Right lobe of liver (tissue), 6 donors: Measurements from ENCODE around the gene AKR1C1. TPM values are rescaled to one million over a fixed set of nuclear protein-coding genes. Genes with fewer than 3 reads are reported as not detected.
A peak's percentile ranks its signal among the peaks of the same experiment; 100 is the strongest.

Source experiments
- ATAC-seq, 4 donors: fragments of 200-7000 bp; cut with Tn5 transposase; one replicate each; pipeline ENCODE4 v1.9.1; 2020; ENCODE audit warnings: mild to moderate bottlenecking in 4 of 4, moderate library complexity in 4 of 4
- DNase-seq, 3 donors: peaks; one replicate each; pipeline ENCODE4 v3.0.0-alpha.2; 2020
- H3K27ac ChIP-seq, 3 donors: fragments of 200-600 bp; one replicate each; pipeline ENCODE4 v1.8.0; 2022
- H3K27me3 ChIP-seq, 2 donors: fragments of 200-600 bp; one replicate each; pipeline ENCODE4 v1.8.0; 2022
- H3K36me3 ChIP-seq, 4 donors: fragments of 200-600 bp; sonication (generic) in 1 of 4; one replicate each; pipeline versions ENCODE4 v1.5.1 to v1.8.0; 2017 to 2022; ENCODE audit warnings: control low read depth in 1 of 4
- H3K4me1 ChIP-seq, 4 donors: fragments of 200-600 bp; sonication (generic) in 1 of 4; one replicate each; pipeline versions ENCODE4 v1.5.1 to v1.8.0; 2017 to 2022; ENCODE audit warnings: control low read depth in 1 of 4
- H3K4me3 ChIP-seq, 3 donors: fragments of 200-600 bp; one replicate each; pipeline ENCODE4 v1.8.0; 2022
- H3K9me3 ChIP-seq, 4 donors: fragments of 200-600 bp; sonication (generic) in 1 of 4; one replicate each; pipeline versions ENCODE4 v1.5.1 to v1.8.0; 2017 to 2022; ENCODE audit warnings: control low read depth in 1 of 4
- CTCF ChIP-seq, 4 donors: fragments of 200-600 bp in 3 of 4; fragments of 450-650 bp in 1 of 4; IDR thresholded peaks; one replicate each; pipeline versions ENCODE4 v1.5.1 to v1.8.0; 2016 to 2022; ENCODE audit warnings: antibody characterized with exemption in 4 of 4, mild to moderate bottlenecking in 2 of 4
- POLR2A ChIP-seq: fragments of 450-650 bp; IDR thresholded peaks from one replicate; pipeline ENCODE4 v1.6.1; 2017; ENCODE audit warnings: antibody characterized with exemption, mild to moderate bottlenecking
- WGBS: methylation state at CpG from one replicate; pipeline ENCODE4 v1.1.6; 2018; ENCODE audit warnings: low coverage, low lambda C conversion rate; ENCODE audit not compliant: insufficient coverage; ENCODE audit errors: missing lambda C conversion rate; 5-methylcytosine and 5-hydroxymethylcytosine counted together
- intact Hi-C, 2 donors: fragments of 100-400 bp; cut with DNase I; formaldehyde crosslinking; loops; one replicate each; pipeline versions ENCODE4 v1.11.2 to v1.14.1; 2022
- total RNA-seq, 6 experiments: library from RNA; depleted of rRNA in 2 of 6; stranded (reverse); fragments of >200 nt in 2 of 6; fragmentation: NEBNext Ultra II Directional in 3 of 6; extraction: Animal tissue kit (Norgen Biotek cat#: 25700) in 3 of 6; gene quantifications; one replicate each; pipeline versions ENCODE4 v1.1.0 to v1.2.4, GENCODE V29; 2016 to 2023
- donor health status: DM: no; HTN: yes; CAD: no.
- donor health status: DM: no; HTN: no; CAD: no.
- donor health status: DM: no; HTN: no; CAD: no.
- donor health status: DM: no; HTN: yes; CAD: no.
- donor health status: DM: no; HTN: yes; CAD: no.

Gene AKR1C1
- total RNA-seq, 6 experiments from 2014 or later, result 347 to 1,090 (median 533) TPM

GRCh38 chr10:4926400-4926799 lies 36.8 kb upstream of the AKR1C1 start:
- DNase-seq (no peak), ATAC-seq (no peak)
- TF ChIP-seq CTCF (IDR thresholded peaks at IDR 0.05) (no peak), POLR2A (no peak)
- H3K27me3 ChIP-seq, result no peaks in the 10 kb centered on the region
- intact Hi-C loops, result no loop called here
- H3K4me1 ChIP-seq, result no peaks in the 10 kb centered on the region
- H3K4me3 ChIP-seq, result no peak overlapping the region
- no peaks in the 10 kb centered on the region for H3K9me3 ChIP-seq
- H3K27ac ChIP-seq, result no peak overlapping the region
- no peaks in the 10 kb centered on the region for H3K36me3 ChIP-seq

GRCh38 chr10:4931587-4931986 lies 31.6 kb upstream of the AKR1C1 start:
- intact Hi-C loops, result no loop called here
- Histone ChIP-seq H3K4me3 (no peak overlapping the region), H3K27ac (peak overlapping the region in 2 of 3 donors; percentile 45 to 75), H3K27me3 (no peaks in the 10 kb centered on the region), H3K4me1 (peaks cover 0 to 8% (median 0%) of the 10 kb centered on the region in 4 donors), H3K36me3 (no peaks in the 10 kb centered on the region), H3K9me3 (no peaks in the 10 kb centered on the region)
- WGBS, result 34% methylated on average over 3 of the region's 5 CpGs
- ATAC-seq, result peak; percentile 95 to 99 (median 98)
- DNase-seq, result peak; percentile 65 to 84 (median 82)
- peak; percentile 46 for TF ChIP-seq POLR2A
- TF ChIP-seq CTCF (IDR thresholded peaks at IDR 0.05), result no peak

- H3K27ac ChIP-seq, result no peak overlapping the region
- WGBS, result 72% methylated on average over 6 of the region's 7 CpGs
- DNase-seq (no peak), ATAC-seq (no peak)
- H3K9me3 ChIP-seq, result no peaks in the 10 kb centered on the region
- no peaks in the 10 kb centered on the region for H3K36me3 ChIP-seq
- peaks cover 0 to 22% (median 4%) of the 10 kb centered on the region in 4 donors for H3K4me1 ChIP-seq
- no peaks in the 10 kb centered on the region for H3K27me3 ChIP-seq
- intact Hi-C loops, result no loop called here
- no peak for TF ChIP-seq POLR2A
- no peak for TF ChIP-seq CTCF (IDR thresholded peaks at IDR 0.05)
- H3K4me3 ChIP-seq, result no peak overlapping the region
Measured at GRCh38 chr10:4934391-4934987, 28.7 kb upstream of the AKR1C1 start.

GRCh38 chr10:4937346-4937745 lies 25.9 kb upstream of the AKR1C1 start:
- Histone ChIP-seq H3K27ac (no peak overlapping the region), H3K4me1 (peaks cover 0 to 43% (median 8%) of the 10 kb centered on the region in 4 donors), H3K36me3 (no peaks in the 10 kb centered on the region), H3K9me3 (no peaks in the 10 kb centered on the region), H3K27me3 (no peaks in the 10 kb centered on the region), H3K4me3 (no peak overlapping the region)
- intact Hi-C loops, result no loop called here
- no peak for ATAC-seq
- TF ChIP-seq POLR2A, result no peak
- TF ChIP-seq CTCF (IDR thresholded peaks at IDR 0.05), result no peak
- no peak for DNase-seq
- WGBS, result no CpG with 5 or more reads among the region's 23 CpGs
